Measurements from ENCODE around the gene PSTPIP2.

Gene PSTPIP2

GRCh38 chr18:45935591-45936335 is 136.3 kb downstream of the PSTPIP2 start:
- DNase-seq (ENCODE audit: low spot score): peak; percentile 35
